Muscle of back (tissue), 11 donors: ENCODE data around the gene TRIM10. TPM values are rescaled to one million over a fixed set of nuclear protein-coding genes. Genes with fewer than 3 reads are reported as not detected.
"Not testable (repeated sequence)": the region's sequence is repeated elsewhere in the genome, so short reads cannot be mapped to it uniquely, and the experiment has no call there.

Experiments
- DNase-seq, 3 donors: peaks; one replicate each; pipeline versions ENCODE4 v3.0.0 to v3.0.0-alpha.2; 2013
- polyA plus RNA-seq, 10 donors: library from polyadenylated mRNA; unstranded; fragments of 120-200 nt; gene quantifications; one replicate each; pipeline ENCODE4 v1.2.1, GENCODE V29; 2013; ENCODE audit not compliant: insufficient read length in 10 of 10

The TRIM10 gene
- polyA plus RNA-seq, 10 donors = 0.31 to 1.9 (median 0.61) TPM

DNA sequence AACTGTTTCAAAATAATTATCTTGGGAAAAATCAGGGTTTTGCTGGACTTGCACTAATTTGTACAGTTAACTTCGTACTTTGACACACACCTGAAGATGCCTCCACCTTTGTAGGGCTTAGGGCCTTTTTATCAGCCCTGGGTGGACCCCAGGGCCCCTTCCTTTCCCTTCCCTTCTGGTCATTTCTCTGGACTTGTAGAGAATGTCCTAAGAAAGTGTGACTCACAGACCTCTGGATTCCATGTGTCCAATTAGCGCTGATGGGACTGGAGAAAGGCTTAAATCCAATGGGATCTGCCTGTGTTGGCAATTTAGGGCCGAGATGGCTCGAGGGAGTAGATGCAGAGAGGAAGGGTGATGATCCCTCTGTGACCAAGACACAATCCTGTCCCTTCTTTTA lies 11.7 kb upstream of the TRIM10 start:
- DNase-seq = no peak

- peak in 1 of 3 donors; percentile 15 for DNase-seq
Observed at GRCh38 chr6:30171677-30172471, 10.9 kb upstream of the TRIM10 start.

GRCh38 chr6:30169658-30170614 lies 8.9 kb upstream of the TRIM10 start:
- peak; percentile 9 to 41 (median 20) for DNase-seq

DNA sequence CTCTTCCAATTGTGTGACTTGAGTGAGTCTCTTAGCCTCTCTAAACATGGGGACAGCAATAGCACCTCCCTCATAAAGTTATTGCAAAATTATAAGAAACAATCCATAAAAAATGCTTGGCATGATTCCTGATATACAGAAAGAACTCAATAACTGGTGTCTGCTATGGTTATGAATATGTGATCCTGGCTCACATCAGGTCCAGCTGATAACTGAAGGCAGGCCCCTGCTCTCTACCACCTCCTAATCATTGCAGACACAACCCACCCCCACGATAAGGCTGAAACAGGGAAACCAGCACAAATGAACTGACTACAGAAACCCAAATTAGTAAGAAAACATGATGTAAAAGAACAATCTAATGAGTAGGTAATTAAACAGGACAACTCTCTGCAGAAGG lies 7.7 kb upstream of the TRIM10 start:
- no peak for DNase-seq

GRCh38 chr6:30167101-30167500 lies 6.1 kb upstream of the TRIM10 start:
- no peak for DNase-seq

DNA sequence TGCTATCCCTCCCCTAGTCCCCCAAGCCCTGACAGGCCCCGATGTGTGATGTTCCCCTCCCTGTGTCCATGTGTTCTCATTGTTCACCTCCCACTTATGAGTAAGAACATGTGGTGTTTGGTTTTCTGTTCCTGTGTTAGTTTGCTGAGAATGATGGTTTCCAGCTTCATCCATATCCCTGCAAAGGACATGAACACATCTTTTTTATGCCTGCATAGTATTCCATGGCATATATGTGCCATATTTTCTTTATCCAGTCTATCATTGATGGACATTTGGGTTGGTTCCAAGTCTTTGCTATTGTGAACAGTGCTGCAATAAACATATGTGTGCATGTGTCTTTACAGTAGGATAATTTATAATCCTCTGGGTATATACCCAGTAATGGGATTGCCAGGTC lies 4.2 kb upstream of the TRIM10 start:
- DNase-seq = not testable (repeated sequence)

DNA sequence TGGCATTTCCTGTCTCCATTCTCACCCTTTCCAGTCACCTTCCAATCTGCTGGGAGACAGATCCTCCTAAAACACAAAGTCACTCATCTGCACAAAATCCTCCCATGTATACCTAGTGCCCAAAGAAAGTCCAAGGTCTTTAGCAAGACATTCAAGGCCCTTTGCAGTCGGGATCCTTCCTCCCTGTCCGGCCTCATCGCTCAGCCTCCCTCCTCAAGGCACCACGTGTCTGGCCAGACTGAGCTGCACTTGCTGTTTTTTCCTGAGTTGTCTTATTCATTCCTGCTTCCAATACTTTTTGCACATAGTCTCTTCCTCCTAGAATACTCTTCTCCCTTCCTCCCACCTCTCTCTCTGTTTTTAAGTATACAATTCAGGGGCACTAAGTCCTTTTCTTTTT lies 3.7 kb upstream of the TRIM10 start:
- DNase-seq = no peak

GRCh38 chr6:30163918-30164654 lies 3.1 kb upstream of the TRIM10 start:
- DNase-seq = no peak

DNA sequence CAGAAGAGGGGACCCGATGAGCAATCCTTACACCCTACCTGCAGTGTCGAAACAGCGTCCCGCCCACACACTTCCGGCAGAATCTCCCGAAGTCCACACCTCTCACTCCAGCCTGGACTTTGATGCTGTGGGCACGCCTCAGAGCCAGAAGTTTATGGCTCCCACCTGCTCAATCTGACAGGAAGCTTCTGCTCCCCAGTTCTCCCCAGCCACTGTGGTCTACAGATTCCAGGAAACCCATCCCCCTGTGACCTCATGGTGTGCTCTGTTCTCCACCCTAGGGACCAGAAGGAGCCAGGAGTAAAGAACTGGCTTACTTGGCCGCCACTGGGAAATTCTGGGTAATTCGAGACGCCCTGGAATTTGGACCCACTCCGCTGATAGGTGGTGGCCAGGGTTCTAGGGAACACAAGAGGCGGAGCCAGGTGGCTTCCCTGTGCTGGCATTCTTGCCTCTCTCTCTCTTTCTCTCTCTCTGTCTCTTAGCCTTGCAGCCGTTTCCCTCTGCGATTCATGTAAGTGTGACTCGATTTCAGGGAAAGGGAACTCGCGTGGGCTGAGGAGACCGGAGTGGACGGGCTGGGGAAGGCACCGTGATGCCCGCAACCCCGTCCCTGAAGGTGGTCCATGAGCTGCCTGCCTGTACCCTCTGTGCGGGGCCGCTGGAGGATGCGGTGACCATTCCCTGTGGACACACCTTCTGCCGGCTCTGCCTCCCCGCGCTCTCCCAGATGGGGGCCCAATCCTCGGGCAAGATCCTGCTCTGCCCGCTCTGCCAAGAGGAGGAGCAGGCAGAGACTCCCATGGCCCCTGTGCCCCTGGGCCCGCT lies 2.3 kb upstream of the TRIM10 start, which contains the start of gene TRIM15:
TRIM15 (plus strand) TSS at position 457 of the 828 bp plus-strand sequence; CDS start at position 596, 139 bp downstream.
- DNase-seq = no peak

- no peak for DNase-seq
Observed at GRCh38 chr6:30162265-30163089, 1.5 kb upstream of the TRIM10 start.

- no peak for DNase-seq
Observed at GRCh38 chr6:30160008-30160784, 815 bp downstream of the TRIM10 start.

GRCh38 chr6:30158475-30159040 lies 2.5 kb downstream of the TRIM10 start:
- no peak for DNase-seq

- no peak for DNase-seq
Observed at GRCh38 chr6:30157999-30158398, 3.0 kb downstream of the TRIM10 start.

- no peak for DNase-seq
Observed at GRCh38 chr6:30157581-30157980, 3.4 kb downstream of the TRIM10 start.

DNA sequence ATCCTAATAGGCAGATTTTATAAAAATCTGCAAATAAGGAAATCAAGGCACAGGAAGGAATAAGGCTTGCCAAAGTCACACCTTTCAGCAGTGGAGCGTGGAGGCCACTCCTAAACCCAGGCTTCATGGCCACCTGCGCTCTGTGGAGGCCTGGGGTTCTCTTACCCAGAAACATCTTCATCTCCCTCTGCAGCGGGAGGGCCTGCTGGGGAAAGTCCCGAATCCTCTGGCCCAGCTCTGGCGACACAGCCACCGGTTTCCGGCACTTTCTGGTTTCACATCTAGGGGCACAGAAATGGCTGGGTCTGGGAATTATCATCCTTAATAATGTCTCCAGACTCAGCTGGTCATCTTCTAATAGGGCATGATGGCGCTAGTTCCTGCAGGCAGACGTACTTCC lies 4.2 kb downstream of the TRIM10 start:
- no peak for DNase-seq

DNA sequence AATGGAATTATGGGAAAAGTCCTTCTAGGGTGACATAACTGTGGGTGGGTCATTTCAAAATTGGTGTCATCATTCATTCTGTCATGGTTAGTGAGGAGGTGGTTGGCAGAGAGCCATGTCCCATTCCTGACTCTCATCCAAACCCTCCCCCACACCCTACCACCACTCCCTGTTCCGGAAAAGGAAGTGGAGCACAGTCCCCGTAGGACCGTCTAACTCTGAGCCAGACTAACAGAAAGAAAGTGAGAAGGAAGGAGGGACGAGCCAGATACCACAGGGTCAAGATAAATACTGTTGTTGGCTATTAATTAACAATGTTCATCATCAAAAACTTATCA lies 4.8 kb downstream of the TRIM10 start:
- peak in 2 of 3 donors; percentile 16 to 26 for DNase-seq

GRCh38 chr6:30155520-30156261 lies 5.3 kb downstream of the TRIM10 start:
- no peak for DNase-seq
